K562 (cell line): Measurements from ENCODE around the gene EVI5L. TPM values are rescaled to one million over a fixed set of nuclear protein-coding genes. Genes with fewer than 3 reads are reported as not detected.

Source experiments
- ATF1 ChIP-seq, 2 experiments: fragments of 450-650 bp in 1 of 2; IDR thresholded peaks; 2 replicates each; pipeline ENCODE4 v1.6.1; 2016; ENCODE audit warnings: missing compliant biosample characterization in 1 of 2, missing genetic modification characterization in 1 of 2
- ATF4 ChIP-seq: fragments of 450-650 bp; formaldehyde crosslinking; IDR thresholded peaks from 2 replicates; pipeline ENCODE4 v1.4.0; 2022; ENCODE audit warnings: mild to moderate bottlenecking, moderate library complexity
- FOXK1 ChIP-seq: sonication (generic); formaldehyde crosslinking; IDR thresholded peaks from 2 replicates; pipeline ENCODE4 v1.8.0; 2022; ENCODE audit warnings: missing genetic modification reagents, mild to moderate bottlenecking, borderline replicate concordance
- FOXP1 ChIP-seq: sonication (generic); formaldehyde crosslinking; IDR thresholded peaks from 2 replicates; pipeline ENCODE4 v1.8.0; 2022; ENCODE audit warnings: mild to moderate bottlenecking, missing genetic modification reagents
- JUND ChIP-seq, 2 experiments: IDR thresholded peaks; 2 replicates in 1 of 2; 3 replicates in 1 of 2; pipeline ENCODE4 v1.6.1; 2011; ENCODE audit warnings: borderline replicate concordance in 2 of 2, low read depth in 2 of 2, low read length in 2 of 2, improper control_type of control experiment in 1 of 2, missing biosample characterization in 1 of 2, missing genetic modification characterization in 1 of 2, missing genetic modification reagents in 1 of 2
- MXD1 ChIP-seq: fragments of 250-450 bp; sonication (Bioruptor Pico); IDR thresholded peaks from 2 replicates; pipeline ENCODE4 v1.8.0; 2021; ENCODE audit warnings: borderline replicate concordance, mild to moderate bottlenecking, moderate library complexity; ENCODE audit not compliant: poor library complexity, severe bottlenecking
- NR2F6 ChIP-seq: fragments of 450-650 bp; formaldehyde crosslinking; IDR thresholded peaks from 2 replicates; pipeline ENCODE4 v1.4.0; 2020; ENCODE audit warnings: mild to moderate bottlenecking
- PCBP1 ChIP-seq: fragments of 200-400 bp; formaldehyde crosslinking; IDR thresholded peaks from 2 replicates; pipeline ENCODE4 v1.6.1; 2018; ENCODE audit warnings: mild to moderate bottlenecking, low read depth, low read length; ENCODE audit not compliant: poor library complexity, severe bottlenecking
- RAD21 ChIP-seq, 2 experiments: fragments of 250-450 bp in 1 of 2; fragments of 450-650 bp in 1 of 2; sonication (Bioruptor Pico) in 1 of 2; formaldehyde crosslinking in 1 of 2; IDR thresholded peaks in 1 of 2; conservative IDR thresholded peaks in 1 of 2; 2 replicates each; pipeline versions ENCODE4 v1.4.0 to v1.8.0; 2020 to 2022; ENCODE audit warnings: mild to moderate bottlenecking in 2 of 2, moderate library complexity in 1 of 2
- RBM39 ChIP-seq: fragments of 200-400 bp; formaldehyde crosslinking; optimal IDR thresholded peaks from 2 replicates; pipeline ENCODE3; 2018; ENCODE audit warnings: low read depth, low read length
- SAP30 ChIP-seq: fragments of 200-600 bp; sonication (generic); IDR thresholded peaks from 2 replicates; pipeline ENCODE4 v1.6.1; 2012; ENCODE audit warnings: borderline replicate concordance, low read depth, mild to moderate bottlenecking, moderate library complexity, low read length, control low read depth, inconsistent platforms; ENCODE audit not compliant: insufficient read depth, poor library complexity, severe bottlenecking
- SMAD2 ChIP-seq: fragments of 150-350 bp; IDR thresholded peaks from 2 replicates; pipeline ENCODE4 v1.6.1; 2014; ENCODE audit warnings: low read depth, mild to moderate bottlenecking, low read length
- STAT5A ChIP-seq: IDR thresholded peaks from 2 replicates; pipeline ENCODE4 v1.6.1; 2012; ENCODE audit warnings: low read length, inconsistent platforms, borderline replicate concordance
- TARDBP ChIP-seq: fragments of 450-650 bp; IDR thresholded peaks from 2 replicates; pipeline ENCODE4 v1.6.1; 2016
- TSC22D4 ChIP-seq: fragments of 450-650 bp; IDR thresholded peaks from 2 replicates; pipeline ENCODE4 v1.6.1; 2016; ENCODE audit warnings: missing genetic modification characterization, missing biosample characterization, control low read depth
- U2AF2 ChIP-seq: fragments of 200-400 bp; formaldehyde crosslinking; optimal IDR thresholded peaks from 2 replicates; pipeline ENCODE3; 2017; ENCODE audit warnings: low read depth, mild to moderate bottlenecking, low read length
- ZBTB43 ChIP-seq: sonication (generic); formaldehyde crosslinking; IDR thresholded peaks from 2 replicates; pipeline ENCODE4 v1.8.0; 2023; ENCODE audit warnings: mild to moderate bottlenecking, missing genetic modification reagents
- ZBTB49 ChIP-seq: sonication (generic); formaldehyde crosslinking; IDR thresholded peaks from 2 replicates; pipeline ENCODE4 v1.8.0; 2022; ENCODE audit warnings: missing genetic modification reagents, mild to moderate bottlenecking, borderline replicate concordance
- ZBTB9 ChIP-seq: fragments of 450-650 bp; formaldehyde crosslinking; IDR thresholded peaks from 2 replicates; pipeline ENCODE4 v1.4.0; 2020; ENCODE audit warnings: mild to moderate bottlenecking, moderate library complexity
- ZNF436 ChIP-seq: fragments of 250-450, 450-650 bp; sonication (Bioruptor Pico); formaldehyde crosslinking; IDR thresholded peaks from 2 replicates; pipeline ENCODE4 v1.7.0; 2020; ENCODE audit warnings: mild to moderate bottlenecking
- polyA plus RNA-seq, 8 experiments: library from polyadenylated mRNA; depleted of rRNA in 4 of 8; stranded (reverse) in 5 of 8; unstranded in 3 of 8; fragments of >200 nt; fragmentation: Nextera tagmentation in 2 of 8; fragmentation: Illumina TruSeq in 1 of 8; extraction: Ambion mirVana in 2 of 8; extraction: Trizol in 1 of 8; gene quantifications; 2 replicates each; pipeline versions ENCODE4 v1.2.1 to v1.2.3, GENCODE V29; 2011 to 2014; ENCODE audit warnings: inconsistent platforms in 1 of 8, missing spikeins in 1 of 8
- total RNA-seq, 7 experiments: library from RNA; depleted of rRNA in 6 of 7; stranded (reverse); fragments of >200 nt in 6 of 7; fragmentation: Illumina TruSeq in 2 of 7; extraction: Trizol in 2 of 7; gene quantifications; 2 replicates each; pipeline versions ENCODE4 v1.2.1 to v1.2.3, GENCODE V29; 2011 to 2021; ENCODE audit warnings: low replicate concordance in 1 of 7

EVI5L gene
- total and polyA plus RNA-seq, 9 of the 15 experiments (the other 6 are each of a cell fraction or from before 2014, with no cell fraction given): 0.69 to 1.8 (median 1.2) TPM; not detected in 2

- TF ChIP-seq STAT5A (no peak), RAD21 (CRISPR knock-in tag; conservative IDR thresholded peaks at IDR 0.05 in 1 of 2, IDR thresholded peaks at IDR 0.05 in 1 of 2) (no peak), TSC22D4 (tag) (no peak), FOXK1 (CRISPR knock-in tag) (no peak), JUND (IDR thresholded peaks at IDR 0.05; ENCODE audit: borderline replicate concordance, low read depth, low read length) (peak; percentile 72), JUND (tag; IDR thresholded peaks at IDR 0.05; ENCODE audit: borderline replicate concordance, low read depth, low read length) (peak; percentile 54; the same call in 1 of the 3 replicates), TARDBP (no peak), ZBTB43 (CRISPR knock-in tag) (no peak), PCBP1 (peak; percentile 51), ZBTB49 (CRISPR knock-in tag) (no peak), FOXP1 (no peak), NR2F6 (CRISPR knock-in tag) (no peak), ZNF436 (CRISPR knock-in tag) (no peak), MXD1 (no peak), ZBTB9 (no peak), ATF4 (CRISPR knock-in tag) (no peak), SAP30 (no peak), U2AF2 (no peak), RBM39 (no peak), ATF1 (CRISPR knock-in tag; IDR thresholded peaks at IDR 0.05) (no peak), ATF1 (tag; IDR thresholded peaks at IDR 0.05) (no peak), SMAD2 (no peak)
These were observed 58.3 kb downstream of the EVI5L start, which contains the start of gene LRRC8E (continued) for GRCh38 chr19:7888145-7888825.
